Uterus (tissue), 4 donors: Measurements from ENCODE around the gene SUSD1. TPM values are rescaled to one million over a fixed set of nuclear protein-coding genes. Genes with fewer than 3 reads are reported as not detected.

Experiments
- DNase-seq, 2 donors: peaks; one replicate each; pipeline ENCODE4 v3.0.0-alpha.2; 2019 to 2020
- H3K27ac ChIP-seq, 2 donors: fragments of 200-600 bp; sonication (generic); 1 replicate in 1 of 2; 2 replicates in 1 of 2; pipeline ENCODE4 v1.5.1; 2016 to 2018
- H3K27me3 ChIP-seq, 2 donors: fragments of 200-600 bp; sonication (generic); one replicate each; pipeline ENCODE4 v1.5.1; 2018 to 2019; ENCODE audit warnings: control low read depth in 1 of 2
- H3K36me3 ChIP-seq, 2 donors: fragments of 200-600 bp; sonication (generic); one replicate each; pipeline ENCODE4 v1.5.1; 2019; ENCODE audit warnings: control low read depth in 1 of 2
- H3K4me1 ChIP-seq, 2 donors: fragments of 200-600 bp; sonication (generic); one replicate each; pipeline ENCODE4 v1.5.1; 2018 to 2019; ENCODE audit warnings: control low read depth in 1 of 2
- H3K4me3 ChIP-seq, 2 donors: fragments of 200-600 bp; sonication (generic); 1 replicate in 1 of 2; 2 replicates in 1 of 2; pipeline ENCODE4 v1.5.1; 2018 to 2019; ENCODE audit warnings: mild to moderate bottlenecking in 1 of 2
- H3K9me3 ChIP-seq, 2 donors: fragments of 200-600 bp; sonication (generic); one replicate each; pipeline ENCODE4 v1.5.1; 2019; ENCODE audit warnings: control low read depth in 1 of 2
- CTCF ChIP-seq, 4 experiments: fragments of 200-600 bp in 2 of 4; fragments of 450-650 bp in 2 of 4; sonication (generic) in 2 of 4; IDR thresholded peaks; one replicate each; pipeline ENCODE4 v1.5.1; 2016 to 2019; ENCODE audit warnings: antibody characterized with exemption in 4 of 4, mild to moderate bottlenecking in 2 of 4, moderate library complexity in 1 of 4
- POLR2A ChIP-seq, 2 donors: fragments of 450-650 bp; IDR thresholded peaks; one replicate each; pipeline ENCODE4 v1.6.1; 2016; ENCODE audit warnings: antibody characterized with exemption in 2 of 2, mild to moderate bottlenecking in 1 of 2, moderate library complexity in 1 of 2
- intact Hi-C: fragments of 100-400 bp; cut with DNase I; formaldehyde crosslinking; loops from one replicate; pipeline ENCODE4 v1.15.1; 2023; ENCODE audit warnings: low total_unique reads
- small RNA-seq: library from RNA; depleted of rRNA; stranded (forward); fragments of <200 nt; gene quantifications from one replicate; pipeline ENCODE3, GENCODE V24; 2016
- total RNA-seq, 4 donors: library from RNA; depleted of rRNA in 3 of 4; stranded (reverse); fragments of >200 nt in 3 of 4; gene quantifications; one replicate each; pipeline versions ENCODE4 v1.1.0 to v1.2.4, GENCODE V29; 2014 to 2023
- donor health status: DM: yes; HTN: yes; CAD: no.

SUSD1 gene
- total RNA-seq, 4 donors from 2014 or later, result 2.9 to 22.5 (median 10.0) TPM

GRCh38 chr9:111993319-111993718 is 181.8 kb downstream of the SUSD1 start:
- H3K4me1 ChIP-seq, result no peaks in the 10 kb centered on the region
- intact Hi-C loops, result no loop called here
- no peaks in the 10 kb centered on the region for H3K36me3 ChIP-seq
- H3K9me3 ChIP-seq, result no peaks in the 10 kb centered on the region
- DNase-seq, result no peak
- no peak overlapping the region for H3K27ac ChIP-seq
- no peak overlapping the region for H3K4me3 ChIP-seq
- TF ChIP-seq CTCF (IDR thresholded peaks at IDR 0.05), result no peak
- no peak for TF ChIP-seq POLR2A (IDR thresholded peaks at IDR 0.05)
- no peaks in the 10 kb centered on the region for H3K27me3 ChIP-seq

- Histone ChIP-seq H3K36me3 (no peaks in the 10 kb centered on the region), H3K27me3 (no peaks in the 10 kb centered on the region), H3K4me3 (no peak overlapping the region), H3K27ac (no peak overlapping the region), H3K4me1 (no peaks in the 10 kb centered on the region), H3K9me3 (no peaks in the 10 kb centered on the region)
- no peak for TF ChIP-seq POLR2A (IDR thresholded peaks at IDR 0.05)
- no peak for TF ChIP-seq CTCF (IDR thresholded peaks at IDR 0.05)
- intact Hi-C loops, result no loop called here
- DNase-seq, result no peak
Measured at GRCh38 chr9:111992523-111992922, 182.6 kb downstream of the SUSD1 start.

GRCh38 chr9:111991179-111991578 is 183.9 kb downstream of the SUSD1 start:
- H3K4me3 ChIP-seq, result no peak overlapping the region
- H3K4me1 ChIP-seq, result no peaks in the 10 kb centered on the region
- H3K27me3 ChIP-seq, result no peaks in the 10 kb centered on the region
- H3K27ac ChIP-seq, result no peak overlapping the region
- no peaks in the 10 kb centered on the region for H3K9me3 ChIP-seq
- DNase-seq, result no peak
- H3K36me3 ChIP-seq, result no peaks in the 10 kb centered on the region
- TF ChIP-seq CTCF (IDR thresholded peaks at IDR 0.05), result no peak
- no peak for TF ChIP-seq POLR2A (IDR thresholded peaks at IDR 0.05)
- intact Hi-C loops, result no loop called here

Small RNAs within 50 kb of the gene (small RNA-seq; reads per million reads assigned to genes)
- gene RF00019 (not detected), gene RNU6-710P (not detected), gene RNU6-855P (not detected)

Other genes starting within 250 kb of the SUSD1 start
- gene PTBP3, start 158.3 kb upstream of the SUSD1 start, total RNA-seq, result 10 to 100 TPM; 25.0 to 64.6 (median 36.2) TPM
- gene HSDL2, start 204.8 kb upstream of the SUSD1 start, total RNA-seq, result 10 to 100 TPM; 12.6 to 55.1 (median 39.1) TPM